PC-3 (cell line): ENCODE data around the gene VPS26B. TPM values are rescaled to one million over a fixed set of nuclear protein-coding genes. Genes with fewer than 3 reads are reported as not detected.
"Not testable (repeated sequence)": the region's sequence is repeated elsewhere in the genome, so short reads cannot be mapped to it uniquely, and the experiment has no call there.

ENCODE experiments used
- ATAC-seq: fragments of 200-7000 bp; cut with Tn5 transposase; 2 replicates; pipeline ENCODE4 v1.9.1; 2020; ENCODE audit warnings: mild to moderate bottlenecking, moderate library complexity
- BruUV-seq: library from RNA; stranded (reverse); fragments of 400-500 nt; replicated peaks from 2 replicates; lab custom pipeline; 2021; lab: Mats Ljungman, UMichigan
- CTCF ChIA-PET: fragments of 300-600 bp; sonication (Branson Sonifier 250); formaldehyde crosslinking; loops from one replicate; lab custom pipeline; 2022; ENCODE audit warnings: antibody characterized with exemption; lab: Charles Lee
- POLR2A ChIA-PET: fragments of 300-600 bp; sonication (Branson Sonifier 250); formaldehyde crosslinking; loops from one replicate; lab custom pipeline; 2022; ENCODE audit warnings: antibody characterized with exemption; ENCODE audit not compliant: unreplicated experiment; lab: Charles Lee
- DNase-seq: peaks from one replicate; pipeline ENCODE4 v3.0.0-alpha.2; 2015
- H2AFZ ChIP-seq: fragments of 300-600 bp; sonication (generic); 2 replicates; pipeline ENCODE4 v1.6.0; 2016; ENCODE audit warnings: antibody characterized with exemption, low read length
- H3F3A ChIP-seq: fragments of 300-600 bp; sonication (generic); one replicate; pipeline ENCODE4 v1.6.0; 2017; ENCODE audit warnings: antibody characterized with exemption, low read length, control low read depth, mild to moderate bottlenecking; ENCODE audit not compliant: unreplicated experiment
- H3K27ac ChIP-seq: fragments of 300-600 bp; sonication (generic); 2 replicates; pipeline ENCODE4 v1.5.1; 2016; ENCODE audit warnings: mild to moderate bottlenecking, low read length
- H3K27me3 ChIP-seq: fragments of 300-600 bp; sonication (generic); 2 replicates; pipeline ENCODE4 v1.6.1; 2016; ENCODE audit warnings: low read length, mixed read lengths
- H3K36me3 ChIP-seq: fragments of 300-600 bp; sonication (generic); 2 replicates; pipeline ENCODE4 v1.6.1; 2016; ENCODE audit warnings: low read depth, mixed run types, low read length, mixed read lengths
- H3K4me1 ChIP-seq: fragments of 300-600 bp; sonication (generic); 2 replicates; pipeline ENCODE4 v1.5.1; 2016; ENCODE audit warnings: low read length; ENCODE audit not compliant: insufficient read depth
- H3K4me2 ChIP-seq: fragments of 300-600 bp; sonication (generic); 2 replicates; pipeline ENCODE4 v1.6.0; 2016; ENCODE audit warnings: low read length
- H3K4me3 ChIP-seq: fragments of 300-600 bp; sonication (generic); 2 replicates; pipeline ENCODE4 v1.5.1; 2016; ENCODE audit warnings: mild to moderate bottlenecking, low read length, mixed read lengths
- H3K79me2 ChIP-seq: fragments of 300-600 bp; sonication (generic); 2 replicates; pipeline ENCODE4 v1.6.1; 2017; ENCODE audit warnings: low read length, mixed read lengths
- H3K9ac ChIP-seq: fragments of 300-600 bp; sonication (generic); 2 replicates; pipeline ENCODE4 v1.6.0; 2016; ENCODE audit warnings: mild to moderate bottlenecking, low read length
- H3K9me2 ChIP-seq: fragments of 300-600 bp; sonication (generic); replicated peaks from 2 replicates; pipeline ENCODE4 v1.6.1; 2016; ENCODE audit warnings: mixed run types, low read length, mixed read lengths
- H3K9me3 ChIP-seq: fragments of 300-600 bp; sonication (generic); 2 replicates; pipeline ENCODE4 v1.6.1; 2016; ENCODE audit warnings: low read length, mixed read lengths
- H4K20me1 ChIP-seq: fragments of 300-600 bp; sonication (generic); 2 replicates; pipeline ENCODE4 v1.6.1; 2016; ENCODE audit warnings: low read length, mixed read lengths
- EZH2 ChIP-seq: fragments of 300-600 bp; sonication (generic); IDR thresholded peaks from one replicate; pipeline ENCODE4 v1.6.1; 2017; ENCODE audit warnings: antibody characterized with exemption, mild to moderate bottlenecking, low read length; ENCODE audit not compliant: unreplicated experiment
- EZH2phosphoT487 ChIP-seq: fragments of 300-600 bp; sonication (generic); IDR thresholded peaks from 2 replicates; pipeline ENCODE4 v1.6.1; 2018; ENCODE audit warnings: mild to moderate bottlenecking, antibody characterized with exemption, low read length, borderline replicate concordance
- intact Hi-C: fragments of 100-400 bp; cut with micrococcal nuclease; formaldehyde crosslinking; loops from 2 replicates; pipeline ENCODE4 v1.9.0; 2023
- total RNA-seq: library from RNA; depleted of rRNA; stranded (reverse); fragments of >200 nt; gene quantifications from 2 replicates; pipeline ENCODE4 v1.2.3, GENCODE V29; 2014
- TF ChIP-seq, protein P1 (sequence below): fragments of 300-600 bp; sonication (generic); conservative IDR thresholded peaks from 2 replicates; pipeline ENCODE4 v1.5.1; 2017; ENCODE audit warnings: antibody characterized with exemption, low read depth, mild to moderate bottlenecking, low read length

The VPS26B gene
- total RNA-seq, 1 experiment from 2014 or later = 49.2 TPM

- intact Hi-C loops = loop anchor here (1.0 kb wide), 2 partner anchors 13 to 29 kb away; partner anchors contain the start of gene VPS26B
- BruUV-seq = no TSS peak
Observed at GRCh38 chr11:134253188-134253993, 28.9 kb downstream of the VPS26B start, which contains the start of the genes ACAD8 and THYN1. Gene ACAD8, plus strand, starts transcription at chr11:134253568. Its CDS starts 33 bp downstream, at chr11:134253601. Gene THYN1, minus strand, starts transcription at chr11:134253352. Its CDS starts 470 bp downstream, at chr11:134252882.

DNA sequence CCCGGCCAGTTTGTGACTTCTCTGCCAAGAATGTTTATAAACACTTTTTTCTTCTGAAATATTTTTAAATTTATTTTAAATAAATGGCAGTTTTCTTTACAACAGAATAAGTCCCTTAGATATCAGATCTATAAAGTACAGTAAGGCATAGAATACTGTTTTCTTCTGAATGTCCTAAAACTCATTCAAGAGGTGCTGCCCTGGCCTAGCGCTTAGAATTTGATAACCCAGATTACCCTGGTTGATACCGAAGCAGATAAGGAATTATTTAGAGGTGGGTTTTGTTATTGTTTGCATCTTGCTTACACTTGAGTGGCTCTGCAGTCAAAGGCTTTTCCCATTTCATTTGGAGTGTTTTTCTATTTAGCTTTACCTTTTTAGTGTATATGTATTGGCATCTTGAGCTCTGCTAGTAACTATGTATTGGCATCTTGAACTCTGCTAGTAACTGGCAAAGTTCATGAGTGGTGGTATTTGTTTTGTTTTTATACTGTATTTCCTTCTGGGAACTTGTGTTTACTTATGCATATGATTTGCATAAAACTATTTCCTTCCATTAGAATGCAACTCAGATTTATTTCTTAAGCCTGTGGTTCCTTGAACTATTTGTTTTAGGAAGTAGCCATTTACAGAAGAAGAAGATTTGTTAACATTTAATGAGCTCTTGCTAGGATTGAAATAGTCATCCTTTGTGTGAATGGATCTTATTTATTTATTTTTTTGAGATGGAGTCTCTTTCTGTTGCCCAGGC lies 30.1 kb downstream of the VPS26B start:
- intact Hi-C loops = no loop called here
- H3K4me1 ChIP-seq = peaks cover 17% of the 10 kb centered on the region; the same call in 1 of the 2 replicates
- CTCF ChIA-PET = no interaction called here
- peak overlapping the region; percentile 77 for H3K4me2 ChIP-seq
- H3K9me3 ChIP-seq = no peaks in the 10 kb centered on the region
- DNase-seq (no peak), ATAC-seq (no peak)
- no peaks in the 10 kb centered on the region for H3K9me2 ChIP-seq
- no peak overlapping the region for H3K27ac ChIP-seq
- H3K9ac ChIP-seq = peak overlapping the region; percentile 56; the same call in 1 of the 2 replicates
- H2AFZ ChIP-seq = no peak overlapping the region
- H3K36me3 ChIP-seq = peaks cover 5% of the 10 kb centered on the region; the same call in 1 of the 2 replicates
- TSS peak; percentile 28 for BruUV-seq
- H3F3A ChIP-seq = no peaks in the 10 kb centered on the region
- H4K20me1 ChIP-seq = no peaks in the 10 kb centered on the region
- POLR2A ChIA-PET = no interaction called here
- peak overlapping the region; percentile 82 for H3K4me3 ChIP-seq
- no peaks in the 10 kb centered on the region for H3K27me3 ChIP-seq
- H3K79me2 ChIP-seq = peaks cover 24% of the 10 kb centered on the region
- TF ChIP-seq, protein P1, sequence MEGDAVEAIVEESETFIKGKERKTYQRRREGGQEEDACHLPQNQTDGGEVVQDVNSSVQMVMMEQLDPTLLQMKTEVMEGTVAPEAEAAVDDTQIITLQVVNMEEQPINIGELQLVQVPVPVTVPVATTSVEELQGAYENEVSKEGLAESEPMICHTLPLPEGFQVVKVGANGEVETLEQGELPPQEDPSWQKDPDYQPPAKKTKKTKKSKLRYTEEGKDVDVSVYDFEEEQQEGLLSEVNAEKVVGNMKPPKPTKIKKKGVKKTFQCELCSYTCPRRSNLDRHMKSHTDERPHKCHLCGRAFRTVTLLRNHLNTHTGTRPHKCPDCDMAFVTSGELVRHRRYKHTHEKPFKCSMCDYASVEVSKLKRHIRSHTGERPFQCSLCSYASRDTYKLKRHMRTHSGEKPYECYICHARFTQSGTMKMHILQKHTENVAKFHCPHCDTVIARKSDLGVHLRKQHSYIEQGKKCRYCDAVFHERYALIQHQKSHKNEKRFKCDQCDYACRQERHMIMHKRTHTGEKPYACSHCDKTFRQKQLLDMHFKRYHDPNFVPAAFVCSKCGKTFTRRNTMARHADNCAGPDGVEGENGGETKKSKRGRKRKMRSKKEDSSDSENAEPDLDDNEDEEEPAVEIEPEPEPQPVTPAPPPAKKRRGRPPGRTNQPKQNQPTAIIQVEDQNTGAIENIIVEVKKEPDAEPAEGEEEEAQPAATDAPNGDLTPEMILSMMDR = no peak
- no peak for TF ChIP-seq EZH2phosphoT487
- no peak for TF ChIP-seq EZH2

More at GRCh38 chr11:134253188-134253993, 28.9 kb downstream of the VPS26B start, which contains the start of the genes ACAD8 and THYN1:
- Histone ChIP-seq H3K9ac (peak within 1 kb of the TSS; percentile 56), H3K27me3 (no peaks in the 10 kb centered on the region), H3K27ac (no peak within 1 kb of the TSS), H3F3A (no peaks in the 10 kb centered on the region), H3K36me3 (peaks cover 8% of the 10 kb centered on the region; the same call in 1 of the 2 replicates), H3K4me1 (peaks cover 17% of the 10 kb centered on the region; the same call in 1 of the 2 replicates), H2AFZ (peak within 1 kb of the TSS; percentile 96), H3K79me2 (peaks cover 24% of the 10 kb centered on the region), H3K9me3 (no peaks in the 10 kb centered on the region), H4K20me1 (no peaks in the 10 kb centered on the region), H3K4me2 (peak within 1 kb of the TSS; percentile 77), H3K4me3 (peak within 1 kb of the TSS; percentile 82), H3K9me2 (no peaks in the 10 kb centered on the region)
- ChIA-PET CTCF (no interaction called here), POLR2A (no interaction called here)
- DNase-seq = peak; percentile 98
- ATAC-seq = peak; percentile 99
- TF ChIP-seq EZH2phosphoT487 (no peak), EZH2 (no peak)
- TF ChIP-seq, protein P1 = no peak

DNA sequence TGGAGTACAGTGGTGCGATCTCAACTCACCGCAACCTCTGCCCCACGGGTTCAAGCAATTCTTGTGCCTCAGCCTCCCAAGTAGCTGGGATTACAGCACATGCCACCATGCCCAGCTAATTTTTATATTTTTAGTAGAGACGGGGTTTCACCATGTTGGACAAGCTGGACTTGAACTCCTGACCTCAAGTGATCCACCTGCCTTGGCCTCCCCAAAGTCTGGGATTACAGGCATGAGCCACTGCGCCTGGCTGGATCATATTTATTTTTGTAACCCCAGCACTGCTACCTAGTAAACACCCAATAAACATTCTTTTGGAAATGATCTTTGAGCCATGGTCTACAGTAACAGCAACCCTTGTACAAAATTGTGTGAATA lies 30.7 kb downstream of the VPS26B start:
- H3K4me3 ChIP-seq, CTCF ChIA-PET, BruUV-seq, H3K9ac ChIP-seq, H4K20me1 ChIP-seq, H3K27me3 ChIP-seq, H3K4me2 ChIP-seq, H2AFZ ChIP-seq, H3K27ac ChIP-seq, intact Hi-C loops, H3K9me3 ChIP-seq, POLR2A ChIA-PET, H3K36me3 ChIP-seq, H3K9me2 ChIP-seq, DNase-seq, ATAC-seq, H3F3A ChIP-seq: not testable (repeated sequence)
- Histone ChIP-seq H3K4me1 (peaks cover 17% of the 10 kb centered on the region; the same call in 1 of the 2 replicates), H3K79me2 (peaks cover 24% of the 10 kb centered on the region)
